ENCODE results near the gene SAFB. TPM values are rescaled to one million over a fixed set of nuclear protein-coding genes. Genes with fewer than 3 reads are reported as not detected.
A peak's percentile ranks its signal among the peaks of the same experiment; 100 is the strongest.
"Not testable (repeated sequence)": the region's sequence is repeated elsewhere in the genome, so short reads cannot be mapped to it uniquely, and the experiment has no call there.

The SAFB gene
- total RNA-seq, 2 donors from 2014 or later = 173 to 183 TPM

DNA sequence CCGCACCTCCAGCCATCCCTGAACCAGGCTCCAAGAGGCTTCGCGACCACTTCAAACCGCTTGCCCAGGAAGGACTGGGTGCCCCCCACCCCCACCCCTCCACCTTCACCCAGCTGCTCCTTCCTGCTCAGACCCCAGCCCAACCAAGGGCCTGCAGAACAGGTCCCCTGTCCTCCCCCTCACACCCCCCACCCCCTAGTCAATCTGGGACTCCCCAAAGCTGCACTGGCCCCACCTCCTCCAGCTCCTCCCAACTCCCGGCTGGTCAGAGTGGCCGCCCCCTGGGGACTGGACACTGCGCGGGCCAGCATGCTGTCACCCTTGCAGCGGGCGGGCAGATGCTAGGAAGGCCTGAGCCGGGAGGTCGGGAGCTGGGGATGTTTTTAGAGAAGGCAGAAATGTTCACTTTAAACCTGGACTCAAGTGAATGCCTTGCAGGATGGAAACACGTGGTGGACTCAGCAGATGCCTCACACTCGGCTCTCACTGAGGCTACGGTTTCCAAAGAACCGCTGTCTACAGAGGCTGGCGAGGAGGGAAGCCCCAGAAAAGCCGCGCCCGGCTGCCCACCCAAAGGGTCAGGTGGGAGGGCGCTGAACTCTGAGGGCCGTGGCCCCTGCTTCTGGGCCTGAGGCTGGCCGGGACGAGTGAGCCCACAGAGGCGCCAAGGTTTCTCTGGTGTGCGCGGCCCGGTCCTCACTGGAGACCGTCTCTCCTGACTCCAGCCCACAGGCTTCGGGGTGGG lies 75.2 kb downstream of the SAFB start:
- no peaks in the 10 kb centered on the region for H3K36me3 Mint-ChIP-seq (ENCODE audit: low read depth)
- H3K27me3 Mint-ChIP-seq = no peaks in the 10 kb centered on the region
- no peak overlapping the region for H3K4me3 Mint-ChIP-seq
- H3K27ac Mint-ChIP-seq = peak overlapping the region; percentile 9
- ATAC-seq (no peak), DNase-seq (no peak)
- peaks cover 9% of the 10 kb centered on the region for H3K4me1 Mint-ChIP-seq
- no peaks in the 10 kb centered on the region for H3K9me3 ChIP-seq (ENCODE audit: control insufficient read depth, low read length, poor library complexity, severe bottlenecking)

DNA sequence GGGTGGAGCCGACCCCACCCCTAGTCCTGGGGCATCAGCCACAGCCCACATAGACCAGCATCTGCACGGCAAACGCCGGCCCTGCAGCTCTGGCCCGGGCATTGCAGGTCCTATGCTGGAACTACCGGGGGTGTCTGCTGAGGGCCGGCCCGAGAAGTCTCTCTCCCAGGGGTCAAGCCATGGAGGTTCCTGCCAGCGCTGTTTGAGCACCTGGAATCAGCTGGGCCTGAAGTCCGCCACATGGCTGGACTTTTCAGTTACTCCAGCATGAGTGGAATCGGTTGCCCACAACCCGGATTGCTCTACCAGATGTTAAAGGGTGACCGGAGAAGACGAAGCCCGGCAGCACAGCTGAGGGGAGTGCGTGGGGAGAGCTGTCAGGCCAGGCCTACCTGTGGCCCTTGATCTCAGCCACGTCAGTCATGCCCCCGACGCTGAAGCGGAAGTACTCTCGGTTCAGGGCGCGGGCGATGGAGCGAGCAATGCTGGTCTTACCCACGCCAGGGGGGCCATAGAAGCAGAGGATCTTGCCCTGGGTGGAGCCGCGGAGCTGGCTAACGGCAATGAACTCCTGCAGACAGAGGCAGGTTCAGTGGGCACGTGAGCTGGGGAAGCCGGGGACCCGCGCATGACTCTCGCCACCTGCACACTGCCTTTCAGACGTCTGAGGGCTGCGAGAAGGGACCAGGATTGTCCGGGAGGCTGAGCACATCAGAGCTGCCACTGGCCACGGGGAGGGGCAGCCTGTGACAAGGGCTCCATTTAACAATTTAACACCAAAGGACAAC lies 75.9 kb downstream of the SAFB start:
- Mint-ChIP-seq H3K4me3 (no peak overlapping the region), H3K27ac (peak overlapping the region; percentile 39), H3K27me3 (no peaks in the 10 kb centered on the region), H3K36me3 (ENCODE audit: low read depth) (no peaks in the 10 kb centered on the region), H3K4me1 (peaks cover 5% of the 10 kb centered on the region)
- DNase-seq = no peak
- ATAC-seq = no peak
- H3K9me3 ChIP-seq (ENCODE audit: control insufficient read depth, low read length, poor library complexity, severe bottlenecking) = no peaks in the 10 kb centered on the region

DNA sequence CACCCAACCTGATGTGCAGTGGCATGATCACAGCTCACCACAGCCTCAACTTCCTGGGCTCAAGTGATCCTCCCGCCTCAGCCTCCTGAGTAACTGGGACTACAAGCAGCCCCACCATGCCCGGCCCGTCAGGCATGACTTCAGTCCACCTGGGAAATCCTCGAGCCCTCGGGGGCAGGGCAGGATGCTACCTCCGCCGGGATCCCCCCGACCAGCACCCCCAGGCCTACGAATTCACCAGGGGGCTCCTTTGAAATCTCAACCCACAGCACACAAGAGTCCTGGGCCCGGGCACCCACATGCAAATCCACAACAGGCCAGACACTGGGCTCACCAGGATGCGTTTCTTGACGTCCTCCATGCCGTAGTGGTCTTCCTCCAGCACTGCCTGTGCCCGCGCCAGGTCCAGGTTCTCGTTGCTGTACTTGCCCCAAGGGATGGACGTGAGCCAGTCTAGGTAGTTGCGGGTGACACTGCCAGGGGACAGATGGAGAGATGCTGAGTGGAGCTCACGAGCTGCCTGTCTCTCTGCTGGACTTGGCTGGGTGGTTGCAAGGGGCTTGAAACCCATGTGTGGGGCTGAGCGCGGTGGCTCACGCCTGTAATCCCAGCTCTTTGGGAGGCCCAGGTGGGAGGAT lies 77.7 kb downstream of the SAFB start:
- H3K36me3 Mint-ChIP-seq (ENCODE audit: low read depth) = no peaks in the 10 kb centered on the region
- H3K4me3 Mint-ChIP-seq = no peak overlapping the region
- peaks cover 3% of the 10 kb centered on the region for H3K4me1 Mint-ChIP-seq
- no peaks in the 10 kb centered on the region for H3K9me3 ChIP-seq (ENCODE audit: control insufficient read depth, low read length, poor library complexity, severe bottlenecking)
- ATAC-seq (no peak), DNase-seq (no peak)
- no peaks in the 10 kb centered on the region for H3K27me3 Mint-ChIP-seq
- peak overlapping the region; percentile 34 for H3K27ac Mint-ChIP-seq

DNA sequence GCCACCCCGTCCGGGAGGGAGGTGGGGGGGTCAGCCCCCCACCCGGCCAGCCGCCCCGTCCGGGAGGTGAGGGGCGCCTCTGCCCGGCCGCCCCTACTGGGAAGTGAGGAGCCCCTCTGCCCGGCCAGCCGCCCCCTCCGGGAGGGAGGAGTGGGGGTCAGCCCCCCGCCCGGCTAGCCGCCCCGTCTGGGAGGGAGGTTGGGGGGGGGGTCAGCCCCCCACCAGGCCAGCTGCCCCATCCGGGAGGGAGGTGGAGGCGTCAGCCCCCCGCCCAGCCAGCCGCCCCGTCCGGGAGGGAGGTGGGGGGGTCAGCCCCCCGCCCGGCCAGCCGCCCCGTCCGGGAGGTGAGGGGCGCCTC lies 79.1 kb downstream of the SAFB start:
- not testable (repeated sequence) for DNase-seq; H3K27ac Mint-ChIP-seq; H3K36me3 Mint-ChIP-seq (ENCODE audit: low read depth); H3K9me3 ChIP-seq (ENCODE audit: control insufficient read depth, low read length, poor library complexity, severe bottlenecking); H3K4me3 Mint-ChIP-seq; ATAC-seq; H3K27me3 Mint-ChIP-seq; H3K4me1 Mint-ChIP-seq

DNA sequence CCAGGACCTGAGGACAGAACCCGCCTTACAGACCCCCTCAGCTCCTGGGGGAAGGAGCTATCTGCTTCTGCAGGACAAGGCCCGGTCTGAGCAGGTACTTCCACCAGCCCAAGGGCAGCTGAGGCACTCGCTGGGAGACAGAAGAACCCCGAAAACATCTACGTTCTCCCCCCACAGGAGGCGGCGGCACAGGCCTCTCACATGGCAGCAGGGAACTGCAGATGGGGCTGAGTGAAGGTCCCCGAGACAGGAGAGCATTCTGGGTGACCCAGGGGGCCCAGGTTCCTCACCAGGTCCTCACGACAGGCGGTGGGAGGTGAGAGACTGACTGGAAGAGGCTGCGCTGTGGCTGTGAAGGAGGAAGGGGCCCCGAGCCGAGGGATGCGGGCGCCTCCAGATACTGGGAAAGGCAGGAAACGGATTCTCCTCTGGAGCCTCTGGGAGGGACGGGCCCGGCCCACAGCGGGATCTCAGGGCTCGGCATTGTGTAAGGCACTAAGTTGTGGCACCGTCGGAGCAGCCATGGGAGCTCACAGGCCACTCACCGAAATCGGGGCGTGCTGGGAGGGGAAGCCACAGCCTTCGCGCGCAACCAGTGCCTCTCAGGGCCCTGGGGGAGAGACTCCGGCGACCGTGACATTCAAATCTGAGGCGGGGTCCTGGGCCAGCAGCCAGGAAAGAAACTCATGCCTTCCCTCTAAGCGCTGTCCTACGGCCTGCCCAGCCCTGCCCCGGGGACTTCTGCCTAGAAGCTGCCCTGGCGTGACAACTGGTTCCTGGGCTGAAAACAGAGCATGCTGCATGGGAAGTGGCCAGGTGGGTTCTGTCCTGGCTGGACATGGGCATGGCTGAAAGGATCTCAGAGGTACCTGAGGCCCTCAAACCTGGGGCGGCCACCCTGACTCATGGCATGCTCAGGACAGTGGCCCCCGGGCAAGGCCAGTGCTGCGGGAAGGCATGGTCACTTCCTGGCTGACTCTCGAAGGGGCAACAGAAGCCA lies 81.2 kb downstream of the SAFB start:
- no peak for ATAC-seq
- no peak for DNase-seq
- Mint-ChIP-seq H3K27ac (peak overlapping the region; percentile 67), H3K27me3 (no peaks in the 10 kb centered on the region), H3K4me1 (peaks cover 3% of the 10 kb centered on the region), H3K4me3 (peak overlapping the region; percentile 73), H3K36me3 (ENCODE audit: low read depth) (no peaks in the 10 kb centered on the region)
- no peaks in the 10 kb centered on the region for H3K9me3 ChIP-seq (ENCODE audit: control insufficient read depth, low read length, poor library complexity, severe bottlenecking)

DNA sequence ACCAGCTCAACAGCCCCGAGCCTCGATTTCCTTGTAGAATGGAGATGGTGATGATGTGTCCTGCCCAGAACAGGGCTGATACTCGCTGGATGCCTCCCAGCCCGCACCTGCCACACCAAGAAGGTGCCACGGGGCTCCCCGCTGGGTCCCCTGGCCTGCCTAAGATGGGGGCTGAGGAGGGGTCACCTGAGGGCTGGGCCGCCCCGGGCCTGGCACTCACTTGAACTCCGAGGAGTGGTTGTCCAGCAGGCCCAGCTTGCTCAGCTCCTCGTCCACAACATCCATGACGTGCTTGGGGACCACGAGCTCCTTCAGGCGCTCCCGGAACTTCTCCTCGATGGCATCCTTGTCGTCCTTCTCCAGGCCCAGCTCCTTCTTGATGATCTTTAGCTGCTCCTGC lies 82.7 kb downstream of the SAFB start:
- no peaks in the 10 kb centered on the region for H3K36me3 Mint-ChIP-seq (ENCODE audit: low read depth)
- DNase-seq (no peak), ATAC-seq (no peak)

DNA sequence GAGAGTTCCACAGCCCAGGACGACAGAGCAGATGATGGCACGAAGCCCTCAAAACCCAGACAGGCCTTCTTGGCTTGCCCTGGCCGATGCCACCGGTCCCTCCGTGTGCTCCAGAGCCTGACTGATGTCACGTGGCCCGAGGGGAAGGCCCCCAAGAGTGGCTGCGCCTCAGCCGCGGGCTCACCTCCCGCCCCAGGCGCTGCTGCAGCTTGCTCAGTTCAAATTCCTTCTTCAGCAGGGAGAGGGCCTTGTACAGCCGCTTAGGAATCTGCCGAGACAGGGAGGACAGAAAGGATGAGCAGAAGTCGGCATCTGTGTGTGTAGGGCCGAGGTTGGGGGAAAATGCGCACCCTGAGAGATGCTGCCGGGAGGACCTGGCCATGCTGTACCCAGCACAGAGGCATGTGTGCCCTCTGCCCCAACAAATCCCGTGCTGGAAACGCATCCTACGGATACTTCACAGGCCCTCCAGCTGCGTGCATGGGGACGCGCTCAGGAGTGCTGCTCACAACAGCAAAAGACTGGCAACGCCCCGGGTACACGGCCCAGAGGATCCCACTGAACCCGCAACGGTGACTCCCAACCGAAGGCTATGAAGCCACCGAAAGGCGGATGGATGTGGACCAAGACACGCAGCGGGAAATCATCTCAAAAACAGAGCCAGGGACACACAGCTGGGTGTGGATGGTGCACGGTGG lies 84.1 kb downstream of the SAFB start:
- no peak for DNase-seq
- H3K36me3 Mint-ChIP-seq (ENCODE audit: low read depth) = no peaks in the 10 kb centered on the region
- no peak overlapping the region for H3K27ac Mint-ChIP-seq

More for the DNA sequence above, 82.7 kb downstream of the SAFB start:
- H3K9me3 ChIP-seq (ENCODE audit: control insufficient read depth, low read length, poor library complexity, severe bottlenecking) = no peaks in the 10 kb centered on the region
- Mint-ChIP-seq H3K4me3 (no peak overlapping the region), H3K4me1 (peaks cover 3% of the 10 kb centered on the region), H3K27ac (no peak overlapping the region), H3K27me3 (no peaks in the 10 kb centered on the region)

DNA sequence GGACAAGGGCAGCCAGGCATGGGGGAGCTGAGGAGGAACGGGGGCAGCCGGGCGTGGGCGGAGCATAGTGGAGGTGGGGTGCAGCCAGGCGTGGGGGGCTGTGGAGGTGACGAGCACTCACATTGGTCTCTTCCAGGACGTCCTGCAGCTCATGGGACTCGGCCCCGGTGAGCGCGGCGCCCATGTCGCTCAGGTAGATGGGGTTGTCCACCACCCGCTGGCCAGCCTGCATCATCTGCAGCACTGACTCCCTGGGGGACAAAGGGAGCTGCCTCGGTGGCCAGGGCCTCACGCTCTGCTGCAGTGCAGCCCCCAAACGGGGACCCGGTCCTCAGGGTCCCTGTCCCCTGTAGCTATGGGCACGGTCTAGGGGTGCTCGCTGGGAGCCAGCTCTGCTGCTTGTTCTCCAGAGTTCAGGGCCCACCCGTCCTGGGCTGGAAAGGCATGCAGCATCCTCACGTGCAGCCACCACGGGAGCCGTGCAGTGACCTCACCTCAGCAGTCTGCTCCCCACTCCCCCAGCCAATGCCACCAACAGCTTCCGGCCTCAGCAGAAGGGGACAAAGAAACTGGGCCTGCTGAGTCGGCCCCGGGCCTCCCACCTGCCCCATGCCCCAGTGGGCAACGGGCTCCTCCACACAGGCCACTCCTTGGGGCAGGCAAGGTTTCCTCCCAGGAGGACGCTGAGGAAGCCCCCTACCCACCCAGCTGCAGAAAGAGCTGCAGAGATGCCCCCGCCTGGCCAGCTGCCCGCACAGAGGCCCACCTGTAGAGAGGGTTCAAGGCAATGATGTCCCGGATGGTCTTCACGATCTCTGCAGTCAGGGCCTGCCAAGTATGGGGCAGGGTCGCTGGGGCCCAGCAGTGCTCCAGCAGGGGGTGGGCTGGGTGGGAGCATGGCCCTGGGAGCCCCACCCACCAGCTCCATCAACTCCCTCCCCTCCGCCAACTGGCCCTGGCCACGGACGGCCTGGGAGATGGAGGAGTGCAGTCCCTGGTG lies 85.0 kb downstream of the SAFB start:
- DNase-seq (no peak), ATAC-seq (no peak)
- H3K4me3 Mint-ChIP-seq = no peak overlapping the region
- peaks cover 3% of the 10 kb centered on the region for H3K36me3 Mint-ChIP-seq (ENCODE audit: low read depth)
- H3K4me1 Mint-ChIP-seq = no peaks in the 10 kb centered on the region
- H3K9me3 ChIP-seq (ENCODE audit: control insufficient read depth, low read length, poor library complexity, severe bottlenecking) = no peaks in the 10 kb centered on the region
- no peaks in the 10 kb centered on the region for H3K27me3 Mint-ChIP-seq
- H3K27ac Mint-ChIP-seq = no peak overlapping the region

More for the DNA sequence above, 84.1 kb downstream of the SAFB start:
- Mint-ChIP-seq H3K27me3 (no peaks in the 10 kb centered on the region), H3K4me1 (no peaks in the 10 kb centered on the region), H3K4me3 (no peak overlapping the region)
- H3K9me3 ChIP-seq (ENCODE audit: control insufficient read depth, low read length, poor library complexity, severe bottlenecking) = no peaks in the 10 kb centered on the region
- ATAC-seq = no peak

DNA sequence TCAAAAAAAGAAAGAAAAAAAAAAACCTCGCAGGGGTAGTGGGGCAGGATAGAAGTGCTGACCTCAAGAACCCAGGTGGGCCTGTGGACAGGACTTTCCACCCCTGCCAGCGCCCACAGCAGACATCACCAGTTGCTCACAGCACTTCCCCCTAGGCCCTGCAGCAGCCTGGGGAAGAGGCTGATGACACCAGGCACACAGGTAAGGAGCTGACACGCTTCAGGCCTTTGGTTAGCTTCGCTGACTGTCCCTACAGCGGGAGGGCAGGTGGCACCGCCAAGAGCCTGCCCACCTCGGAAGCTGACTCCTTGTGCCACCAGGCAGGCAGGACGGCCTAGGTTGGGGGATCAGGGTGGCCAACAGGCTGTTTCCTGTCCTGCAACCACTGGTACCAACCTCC lies 88.1 kb downstream of the SAFB start:
- Mint-ChIP-seq H3K36me3 (ENCODE audit: low read depth) (peaks cover 3% of the 10 kb centered on the region), H3K4me1 (peaks cover 3% of the 10 kb centered on the region), H3K27ac (no peak overlapping the region), H3K4me3 (no peak overlapping the region), H3K27me3 (no peaks in the 10 kb centered on the region)
- no peaks in the 10 kb centered on the region for H3K9me3 ChIP-seq (ENCODE audit: control insufficient read depth, low read length, poor library complexity, severe bottlenecking)
- DNase-seq (no peak), ATAC-seq (no peak)

DNA sequence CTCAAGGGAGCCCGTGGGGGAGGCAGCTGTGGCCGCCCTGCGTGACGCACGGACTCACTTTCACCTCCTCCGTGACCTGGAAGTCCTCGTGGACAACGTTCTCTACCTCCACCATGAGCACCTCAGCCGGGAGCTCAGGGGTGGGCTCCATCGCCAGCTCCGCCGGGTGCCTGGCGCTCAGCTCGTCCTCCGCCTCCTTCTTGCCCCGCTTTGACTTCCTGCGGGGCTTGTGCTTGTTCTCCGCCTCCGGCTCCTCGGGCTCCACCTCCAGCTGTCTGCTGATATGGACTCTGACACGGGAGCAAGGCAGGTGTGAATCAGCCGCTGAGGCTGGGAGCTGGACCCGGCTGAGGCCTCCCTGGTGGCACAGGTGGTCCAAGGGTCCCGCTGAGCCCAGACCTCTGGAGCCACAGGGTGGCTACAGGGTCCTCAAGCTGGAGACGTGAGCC lies 88.9 kb downstream of the SAFB start:
- peaks cover 3% of the 10 kb centered on the region for H3K4me1 Mint-ChIP-seq
- H3K27me3 Mint-ChIP-seq = no peaks in the 10 kb centered on the region
- DNase-seq = no peak
- ATAC-seq = no peak
- H3K9me3 ChIP-seq (ENCODE audit: control insufficient read depth, low read length, poor library complexity, severe bottlenecking) = no peaks in the 10 kb centered on the region
- H3K27ac Mint-ChIP-seq = no peak overlapping the region
- H3K4me3 Mint-ChIP-seq = no peak overlapping the region
- H3K36me3 Mint-ChIP-seq (ENCODE audit: low read depth) = peaks cover 3% of the 10 kb centered on the region

DNA sequence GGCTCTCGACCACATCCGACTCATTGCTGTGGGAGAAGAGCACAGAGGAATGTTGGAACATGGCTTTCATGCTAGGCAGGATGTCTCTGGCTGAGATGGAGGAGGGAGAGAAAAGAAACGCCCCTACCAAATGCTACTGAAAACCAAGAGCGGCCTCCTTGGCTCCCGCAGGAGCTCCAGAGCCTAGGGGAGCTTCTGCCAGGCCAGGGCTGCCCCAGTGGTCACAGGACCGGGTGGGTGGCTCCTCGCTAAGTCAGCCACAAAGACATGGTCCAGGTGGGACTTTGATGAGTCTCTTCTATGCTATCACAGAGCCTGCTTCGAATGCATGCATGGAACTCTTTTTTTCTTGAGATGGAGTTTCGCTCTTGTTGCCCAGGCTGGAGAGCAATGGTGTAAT lies 90.3 kb downstream of the SAFB start:
- no peak for DNase-seq
- H3K27ac Mint-ChIP-seq = no peak overlapping the region
- ATAC-seq = no peak
- H3K36me3 Mint-ChIP-seq (ENCODE audit: low read depth) = peaks cover 3% of the 10 kb centered on the region
- H3K4me1 Mint-ChIP-seq = peaks cover 3% of the 10 kb centered on the region
- no peaks in the 10 kb centered on the region for H3K9me3 ChIP-seq (ENCODE audit: control insufficient read depth, low read length, poor library complexity, severe bottlenecking)
- H3K4me3 Mint-ChIP-seq = no peak overlapping the region
- H3K27me3 Mint-ChIP-seq = no peaks in the 10 kb centered on the region

Data from T-helper 17 cell (primary cell).